Measurements from ENCODE around the gene MAMSTR. TPM values are rescaled to one million over a fixed set of nuclear protein-coding genes. Genes with fewer than 3 reads are reported as not detected.

MAMSTR gene
- total and polyA plus RNA-seq, 9 of the 15 experiments (the other 6 are each of a cell fraction or from before 2014, with no cell fraction given): 0.08 to 1.00 (median 0.40) TPM; not detected in 1

GRCh38 chr19:48681127-48681470, 38.4 kb downstream of the MAMSTR start (continued):
- TF ChIP-seq DNMT1 (IDR thresholded peaks at IDR 0.05) (no peak), MYNN (IDR thresholded peaks at IDR 0.05) (no peak), MYNN (CRISPR knock-in tag; IDR thresholded peaks at IDR 0.05) (no peak), RBM39 (optimal IDR thresholded peaks at IDR 0.05; ENCODE audit: low read depth, low read length) (no peak), FOSL1 (tag; conservative IDR thresholded peaks at IDR 0.05) (peak; percentile 86), PTRF (tag; IDR thresholded peaks at IDR 0.05) (no peak), ZNF561 (CRISPR knock-in tag; conservative IDR thresholded peaks at IDR 0.05) (no peak), ARID1B (IDR thresholded peaks at IDR 0.05) (peak; percentile 44; the same call in 1 of the 2 replicates), ATF2 (CRISPR knock-in tag; IDR thresholded peaks at IDR 0.05) (no peak), ZBTB17 (CRISPR knock-in tag; IDR thresholded peaks at IDR 0.05) (no peak), XRCC3 (IDR thresholded peaks at IDR 0.05) (no peak), ZBTB33 (CRISPR knock-in tag; IDR thresholded peaks at IDR 0.05) (0 out of 2 replicates have a peak, but pooled peaks have one; percentile 12), NKRF (IDR thresholded peaks at IDR 0.05; ENCODE audit: borderline replicate concordance) (no peak), FOXP1 (CRISPR knock-in tag; IDR thresholded peaks at IDR 0.05) (no peak), DPF2 (IDR thresholded peaks at IDR 0.05) (0 out of 2 replicates have a peak, but pooled peaks have one; percentile 18), MITF (IDR thresholded peaks at IDR 0.05) (0 out of 2 replicates have a peak, but pooled peaks have one; percentile 39), BCLAF1 (IDR thresholded peaks at IDR 0.05; ENCODE audit: borderline replicate concordance in 1 of 2, control insufficient read depth in 1 of 2, low read depth in 2 of 2, low read length in 1 of 2) (no peak), MCM3 (IDR thresholded peaks at IDR 0.05) (no peak), CHD1 (IDR thresholded peaks at IDR 0.05; ENCODE audit: low read length) (no peak), PTTG1 (tag; IDR thresholded peaks at IDR 0.05; ENCODE audit: low read depth) (no peak)

Measured in K562 (cell line).